NCI-H2196 (cell line): Measurements from ENCODE around the gene COMP.
A peak's percentile ranks its signal among the peaks of the same experiment; 100 is the strongest.
"Not testable (repeated sequence)": the region's sequence is repeated elsewhere in the genome, so short reads cannot be mapped to it uniquely, and the experiment has no call there.

Experiments used
- DNase-seq: peaks from one replicate; lab custom pipeline; 2025; ENCODE audit not compliant: unreplicated experiment; lab: John Stamatoyannopoulos, UW

COMP gene

DNA sequence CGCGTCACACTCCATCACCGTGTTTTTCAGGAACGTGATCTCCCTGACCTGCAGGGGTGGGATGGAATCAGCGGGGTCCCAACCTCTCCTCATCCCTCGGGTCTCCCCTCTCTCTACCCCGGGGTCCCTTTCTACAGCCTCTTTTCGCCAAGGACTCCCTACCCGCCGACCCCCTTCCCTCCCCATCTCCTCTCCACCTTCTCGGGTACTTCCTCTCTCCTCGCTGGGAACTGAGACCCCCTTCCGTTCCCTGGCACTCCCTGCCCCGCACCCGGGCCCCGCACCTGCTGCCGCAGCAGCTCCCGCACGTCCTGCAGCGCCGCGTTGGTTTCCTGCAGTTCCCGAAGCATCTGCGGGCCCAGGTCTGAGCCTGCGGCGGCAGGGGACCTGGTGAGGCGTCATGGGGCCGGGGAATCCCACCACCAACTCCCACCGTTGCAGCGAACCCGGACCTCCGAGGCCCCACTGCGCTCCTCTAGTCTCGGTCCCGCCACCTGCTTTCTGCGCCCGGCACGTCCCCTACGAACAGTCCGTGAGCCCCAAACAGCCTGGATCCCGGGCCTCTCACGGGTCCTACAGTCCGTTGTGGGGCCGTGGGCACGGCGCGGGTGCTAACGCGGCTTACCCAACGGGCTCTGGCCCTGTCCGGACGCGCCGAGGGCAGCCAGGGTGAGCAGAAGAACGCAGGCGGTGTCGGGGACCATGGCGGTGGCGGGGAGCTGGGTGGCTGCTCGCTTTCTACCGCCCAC is at the start of gene COMP:
COMP (minus strand) TSS at position 740 of the 749 bp plus-strand sequence; CDS start at position 704, 36 bp downstream.
- no peak for DNase-seq

DNA sequence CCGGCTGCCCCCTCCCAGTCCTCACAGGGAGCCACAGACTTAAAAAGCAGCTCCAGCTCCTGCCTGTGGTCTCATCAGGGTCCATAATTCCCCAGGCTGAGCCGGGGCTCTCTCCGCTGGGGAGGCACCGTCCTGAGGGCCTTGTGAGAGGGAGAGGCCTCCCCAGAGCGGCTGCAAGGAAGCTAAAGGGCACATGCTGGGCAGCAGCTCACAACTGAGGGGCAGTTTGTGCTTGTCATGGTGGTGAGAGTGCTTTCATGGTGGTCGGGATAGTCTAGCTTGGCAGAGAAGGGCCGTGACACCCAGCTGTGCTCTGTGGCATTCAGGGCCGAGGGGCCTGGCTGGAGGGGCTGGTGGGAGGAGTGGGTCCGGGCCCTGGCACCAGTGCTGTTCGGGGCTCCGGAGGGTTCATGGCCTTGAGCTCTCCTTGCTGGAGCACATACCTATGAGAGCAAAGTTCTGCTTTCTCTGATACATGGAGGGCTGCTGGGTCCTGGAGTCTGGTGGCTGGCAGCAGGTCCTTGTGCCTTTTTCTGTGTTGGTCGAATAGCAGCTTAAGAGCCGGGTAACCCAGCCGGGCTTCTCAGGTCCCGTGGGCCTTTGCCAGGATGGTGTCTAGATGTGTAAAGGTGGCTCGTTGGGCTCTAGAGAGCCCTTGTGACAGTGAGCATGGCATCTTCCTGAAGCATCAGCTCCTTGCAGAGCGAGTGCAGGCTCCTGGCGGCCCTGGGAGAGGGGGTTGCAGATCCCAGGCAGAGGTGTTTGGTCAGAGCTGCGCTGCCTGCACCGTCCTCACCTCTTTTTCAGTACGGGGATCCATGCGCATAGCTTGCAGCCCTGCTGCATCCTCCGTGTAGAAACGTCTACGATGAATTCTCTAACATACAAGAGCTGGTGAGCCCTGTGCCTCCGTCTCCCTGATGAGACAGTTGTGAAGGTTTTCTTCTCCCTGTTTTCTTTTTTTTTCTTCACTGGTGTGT is 49.5 kb upstream of the COMP start:
- DNase-seq = no peak

DNA sequence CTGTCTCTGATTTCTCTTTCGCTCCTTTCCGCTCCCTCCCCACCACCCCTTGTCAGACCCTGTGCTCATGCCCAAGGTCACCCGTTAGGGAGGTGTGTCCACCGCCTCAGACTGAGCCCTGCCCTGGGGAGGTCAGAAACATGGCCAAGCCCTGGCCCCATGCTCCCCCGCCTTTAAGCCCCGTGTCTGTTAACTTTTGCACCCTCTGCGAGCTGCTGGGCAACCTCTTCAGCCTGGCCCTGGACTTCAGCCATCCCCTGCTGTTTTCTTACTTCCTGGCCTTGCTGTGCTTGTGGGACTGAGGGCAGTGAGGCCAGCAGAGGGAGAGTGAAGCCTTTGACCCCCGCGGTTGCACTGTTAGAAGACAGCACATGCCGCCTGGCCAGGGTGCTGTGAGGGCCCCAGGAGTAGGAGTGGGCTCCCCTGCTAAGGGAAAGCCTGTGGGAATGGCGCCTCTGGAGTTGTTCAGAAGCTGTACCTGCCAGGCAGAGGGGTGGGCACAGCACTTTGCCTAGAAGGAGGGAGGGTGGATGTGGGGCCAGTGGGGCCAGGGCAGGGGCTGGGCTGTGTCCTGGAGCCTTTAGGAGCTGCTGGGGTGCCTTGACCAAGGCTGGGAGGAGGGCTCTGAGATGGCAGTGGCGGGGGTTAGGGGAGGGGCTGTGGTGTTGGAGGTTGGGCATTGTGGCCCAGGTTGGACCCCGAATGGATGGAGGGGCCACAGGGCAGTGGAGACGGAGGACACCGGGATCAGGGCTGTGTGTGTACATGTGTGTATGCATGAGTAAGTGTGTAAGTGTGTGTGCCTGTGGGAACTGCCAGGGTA is 48.6 kb upstream of the COMP start:
- DNase-seq = peak; percentile 12

DNA sequence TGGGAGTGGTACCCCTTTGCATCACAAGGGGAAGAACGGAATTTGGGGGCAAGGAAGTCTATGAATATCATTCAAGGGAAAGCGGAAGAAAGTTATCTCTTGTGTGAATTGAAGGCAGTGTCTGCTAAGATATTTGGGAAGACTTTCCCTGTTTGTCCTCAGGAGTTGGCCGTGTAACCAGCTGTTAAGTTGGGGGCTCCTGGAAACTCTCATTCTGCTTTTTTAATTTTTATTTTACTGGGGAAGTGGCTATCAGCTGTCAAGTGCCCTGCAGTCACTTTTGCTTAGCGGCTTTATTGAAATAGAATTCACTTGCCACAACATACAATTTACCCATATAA is 43.5 kb upstream of the COMP start:
- no peak for DNase-seq

DNA sequence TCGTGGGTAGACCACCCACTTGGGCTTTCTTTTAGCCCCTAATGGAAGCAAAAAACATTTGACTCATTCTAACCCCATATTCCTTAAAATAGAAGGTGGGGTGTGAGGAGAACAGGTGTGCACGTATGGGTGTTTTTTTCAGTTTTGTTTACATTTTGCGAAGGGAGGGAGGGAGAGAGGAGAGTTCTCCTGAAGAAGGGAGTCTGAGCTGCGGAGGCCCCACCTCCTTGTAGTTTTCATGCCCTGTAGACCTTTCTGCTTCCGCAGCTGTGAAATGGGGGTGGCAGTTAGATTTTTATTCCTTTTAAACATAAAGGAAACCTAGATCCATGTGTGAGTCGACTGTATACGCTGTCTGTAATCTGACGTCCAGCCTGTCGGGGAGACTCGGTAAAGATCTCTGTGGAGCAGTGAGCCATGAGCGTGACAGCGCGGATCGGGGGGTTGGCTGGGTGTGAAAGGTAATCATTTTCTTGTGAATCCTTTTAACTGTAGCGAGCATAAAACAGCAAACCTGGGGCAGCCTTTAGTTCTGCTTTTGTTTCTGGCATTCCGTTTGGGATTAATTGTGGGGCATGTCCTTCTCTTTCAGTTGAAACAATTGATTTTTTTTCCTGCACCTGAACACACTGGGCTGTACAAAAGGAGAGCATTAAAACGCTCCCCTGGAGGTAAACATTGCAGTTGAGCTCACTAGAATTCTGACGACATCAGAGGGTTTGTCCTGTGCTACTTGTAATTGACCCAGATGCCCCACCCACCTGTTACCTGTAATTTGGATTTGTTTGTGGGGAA is 42.9 kb upstream of the COMP start:
- DNase-seq = peak; percentile 20

DNA sequence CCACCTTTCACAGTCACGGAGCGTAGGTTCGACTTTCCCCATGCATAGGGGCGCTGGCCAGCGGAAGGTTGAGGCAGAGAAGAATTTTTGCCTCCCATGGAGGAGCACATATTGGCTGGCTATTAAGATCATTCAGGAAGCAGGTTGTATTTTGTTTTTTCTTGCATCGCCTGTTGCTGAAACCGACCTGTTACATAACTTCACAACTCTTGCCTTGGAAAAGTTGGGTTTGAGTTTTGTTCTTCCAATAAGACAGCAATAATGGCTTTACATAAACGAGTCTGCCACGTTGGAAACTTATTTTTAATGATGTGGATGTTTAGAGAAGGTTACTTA is 42.0 kb upstream of the COMP start:
- no peak for DNase-seq

DNA sequence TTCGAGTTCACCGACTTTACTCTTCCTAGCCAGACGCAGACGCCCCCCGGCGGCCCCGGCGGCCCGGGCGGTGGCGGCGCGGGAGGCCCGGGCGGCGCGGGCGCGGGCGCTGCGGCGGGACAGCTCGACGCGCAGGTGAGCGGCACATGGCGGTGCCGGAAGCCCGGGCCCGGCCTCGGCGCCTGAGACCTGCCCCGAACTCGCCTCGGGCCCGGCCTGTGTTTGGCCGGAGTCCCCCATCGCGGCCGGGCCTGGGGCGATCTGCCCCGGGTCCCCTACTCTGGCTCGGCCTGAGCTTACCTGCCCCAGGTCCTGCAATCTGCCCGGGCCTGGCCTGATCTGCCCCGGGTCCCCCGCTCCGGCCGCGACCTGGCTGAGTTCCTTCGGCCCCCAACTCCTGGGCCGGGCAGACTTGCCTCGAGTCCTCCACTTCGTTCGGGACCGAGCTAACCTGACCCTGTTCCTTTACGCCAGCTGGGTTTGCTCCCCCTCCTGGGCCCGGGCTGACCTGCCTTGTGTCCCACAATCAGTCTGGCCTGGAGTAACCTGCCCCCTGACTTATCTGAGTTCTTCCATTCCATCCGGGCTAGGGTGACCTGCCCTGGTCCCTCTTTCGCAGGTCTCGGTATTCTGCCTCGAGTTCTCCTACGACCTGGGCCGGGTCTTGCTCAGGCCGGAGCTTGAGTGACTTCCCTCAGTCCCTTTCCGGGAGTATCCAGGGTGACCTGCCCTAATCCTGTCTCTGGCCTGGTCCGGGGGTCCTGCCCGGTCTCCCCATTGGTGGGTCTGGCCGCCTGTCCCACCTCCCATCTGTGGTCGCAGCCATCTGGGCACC is 41.4 kb upstream of the COMP start:
- DNase-seq = no peak

DNA sequence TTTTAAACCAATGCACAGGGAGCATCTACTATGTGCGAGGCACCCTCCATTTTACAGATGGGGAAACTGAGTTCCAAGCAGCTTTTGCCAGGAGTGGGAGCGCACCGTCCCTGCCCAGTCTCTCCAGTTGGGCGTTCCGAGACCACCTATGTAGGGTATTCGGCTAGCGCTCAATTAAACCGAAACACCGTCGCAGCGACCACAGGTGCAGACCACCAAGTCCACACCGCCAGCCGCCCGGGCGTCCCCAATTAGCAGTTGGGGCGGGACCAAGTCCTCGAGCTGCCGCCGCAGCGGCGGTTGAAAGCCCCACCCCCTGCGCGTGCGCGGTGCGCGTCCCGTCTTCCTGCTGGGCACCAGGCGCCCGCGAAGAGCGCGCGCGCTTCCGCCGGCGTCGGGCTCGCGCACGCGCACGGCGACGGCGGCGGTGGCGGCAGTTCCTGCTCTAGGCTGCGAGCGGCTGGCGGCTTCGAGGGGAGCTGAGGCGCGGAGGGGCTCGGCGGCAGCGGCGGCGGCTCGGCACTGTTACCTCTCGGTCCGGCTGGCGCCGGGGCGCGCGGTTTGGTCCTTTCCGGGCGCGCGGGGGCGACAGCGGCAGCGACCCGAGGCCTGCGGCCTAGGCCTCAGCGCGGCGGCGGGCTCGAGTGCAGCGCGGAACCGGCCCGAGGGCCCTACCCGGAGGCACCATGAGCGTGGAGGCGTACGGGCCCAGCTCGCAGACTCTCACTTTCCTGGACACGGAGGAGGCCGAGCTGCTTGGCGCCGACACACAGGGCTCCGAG is 40.6 kb upstream of the COMP start, which contains the start of gene UPF1:
UPF1 (plus strand) TSS at position 436 of the 782 bp plus-strand sequence; CDS start at position 687, 251 bp downstream.
- peak; percentile 97 for DNase-seq

DNA sequence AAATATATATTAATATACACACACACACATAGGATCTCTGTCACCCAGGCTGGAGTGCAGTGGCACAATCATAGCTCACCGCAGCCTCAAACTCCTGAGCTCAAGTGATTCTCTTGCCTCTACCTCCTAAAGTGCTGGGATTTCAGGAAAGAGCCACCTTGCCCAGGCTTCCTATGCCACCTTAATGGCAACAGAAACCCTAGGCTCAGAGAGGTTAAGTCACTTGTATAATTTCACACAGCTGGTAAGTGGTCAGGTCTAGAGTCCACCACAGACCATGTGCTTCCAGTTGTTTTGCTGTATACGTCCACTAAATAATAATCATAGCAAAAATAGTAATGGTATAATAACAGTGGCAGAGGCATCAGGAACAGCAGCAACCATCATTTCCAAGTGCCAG is 39.4 kb upstream of the COMP start:
- no peak for DNase-seq

DNA sequence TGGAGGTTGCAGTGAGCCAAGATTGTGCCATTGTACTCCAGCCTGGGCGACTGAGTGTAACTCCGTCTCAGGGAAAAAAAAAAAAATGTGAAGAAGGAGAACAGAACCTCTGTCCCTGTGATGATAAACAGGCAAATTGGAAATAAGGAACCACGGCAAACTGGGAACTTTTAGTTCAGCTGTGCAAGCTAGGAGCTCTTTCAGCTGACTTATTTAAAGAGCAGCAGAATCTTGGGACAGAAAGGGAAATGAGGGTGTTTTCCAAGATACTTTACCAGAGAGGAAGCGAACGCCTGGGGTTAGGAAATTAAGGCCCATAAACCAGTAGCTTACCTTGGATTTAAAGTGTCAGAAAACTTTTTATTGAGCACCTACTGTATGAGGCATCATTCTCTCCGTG is 37.7 kb upstream of the COMP start:
- no peak for DNase-seq

DNA sequence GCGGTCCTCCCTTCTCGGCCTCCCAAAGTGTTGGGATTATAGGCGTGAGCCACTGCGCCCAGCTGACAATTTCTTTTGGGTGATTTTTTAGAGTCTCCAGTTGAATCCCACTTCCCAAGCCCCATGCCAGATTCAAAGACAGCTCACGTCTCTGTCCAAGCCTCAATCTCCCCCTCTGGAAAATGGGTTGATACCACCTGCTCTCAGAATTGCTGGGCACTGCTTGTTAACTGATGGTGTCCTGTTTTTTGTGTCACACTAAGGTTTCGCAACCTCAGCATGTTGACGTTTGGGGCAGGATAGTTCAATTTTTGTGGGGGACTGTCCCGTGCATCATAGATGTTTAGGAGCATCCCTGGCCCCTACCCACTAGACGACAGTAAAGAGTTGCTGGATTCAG is 26.5 kb upstream of the COMP start:
- no peak for DNase-seq

DNA sequence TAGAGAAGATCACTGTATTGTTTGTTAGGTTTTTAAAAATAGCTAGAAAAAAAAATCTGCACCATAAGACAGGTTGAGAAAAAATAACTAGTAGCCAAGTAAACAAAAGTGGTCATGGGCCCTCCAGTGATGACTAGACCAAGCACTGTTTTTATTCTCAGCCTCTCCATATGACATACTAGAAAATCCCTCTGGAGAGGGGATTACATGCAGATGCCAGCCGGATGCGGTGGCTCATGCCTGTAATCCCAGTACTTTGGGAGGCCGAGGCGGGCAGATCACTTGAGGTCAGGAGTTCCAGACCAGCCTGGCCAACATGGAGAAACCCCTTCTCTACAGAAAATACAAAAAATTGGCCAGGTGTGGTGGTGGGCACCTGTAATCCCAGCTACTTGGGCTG is 25.5 kb upstream of the COMP start:
- not testable (repeated sequence) for DNase-seq

DNA sequence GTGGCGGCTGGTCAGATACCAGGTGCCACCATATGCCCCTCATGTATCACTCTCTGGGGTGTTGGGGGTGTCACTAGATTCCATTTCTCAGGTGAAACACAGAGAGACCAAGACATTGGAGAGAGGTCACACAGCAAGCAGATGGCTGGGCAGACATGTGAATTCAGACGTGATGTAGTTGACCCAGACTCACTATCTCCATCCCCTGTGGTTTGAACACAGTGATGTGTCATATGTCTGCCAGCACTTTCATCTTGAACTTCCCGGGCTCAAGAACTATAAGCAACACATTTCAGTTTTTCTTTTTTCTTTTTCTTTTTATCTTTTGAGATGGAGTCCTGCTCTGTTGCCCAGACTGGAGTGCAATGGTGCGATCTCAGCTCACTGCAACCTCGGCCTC is 24.6 kb upstream of the COMP start:
- DNase-seq = no peak

DNA sequence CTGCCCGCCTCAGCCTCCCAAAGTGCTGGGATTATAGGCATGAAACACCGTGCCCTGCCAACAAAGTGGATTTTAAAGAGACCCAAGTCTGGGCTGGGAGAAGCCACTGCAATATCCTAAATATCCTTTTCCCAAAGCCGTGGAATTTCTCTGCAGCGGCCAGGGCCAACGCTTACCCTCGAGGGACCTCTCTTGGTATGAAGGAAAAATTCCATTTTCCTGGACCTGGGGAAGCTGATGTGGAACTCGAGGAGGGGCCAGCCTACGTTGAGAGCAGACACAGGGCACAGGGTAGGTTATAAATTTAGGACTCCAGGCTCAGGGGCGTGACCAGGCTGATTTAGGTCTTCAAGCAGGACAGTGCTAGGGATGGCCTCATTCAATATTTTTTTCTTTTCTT is 23.0 kb upstream of the COMP start:
- DNase-seq = no peak

DNA sequence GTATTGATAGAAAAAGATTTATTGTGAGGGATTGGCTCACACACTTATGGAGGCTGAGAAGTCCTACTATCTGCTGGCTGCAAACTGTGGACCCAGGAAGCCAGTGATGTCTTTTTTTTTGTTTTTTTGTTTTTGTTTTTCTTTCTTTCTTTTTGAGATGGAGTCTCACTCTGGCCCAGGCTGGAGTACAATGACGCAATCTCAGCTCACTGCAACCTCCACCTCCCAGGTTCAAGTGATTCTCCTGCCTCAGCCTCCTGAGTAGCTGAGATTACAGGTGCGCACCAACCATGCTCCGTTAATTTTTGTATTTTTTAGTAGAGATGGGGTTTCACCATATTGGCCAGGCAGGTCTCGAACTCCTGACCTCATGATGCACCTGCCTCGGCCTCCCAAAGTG is 20.5 kb upstream of the COMP start:
- not testable (repeated sequence) for DNase-seq

DNA sequence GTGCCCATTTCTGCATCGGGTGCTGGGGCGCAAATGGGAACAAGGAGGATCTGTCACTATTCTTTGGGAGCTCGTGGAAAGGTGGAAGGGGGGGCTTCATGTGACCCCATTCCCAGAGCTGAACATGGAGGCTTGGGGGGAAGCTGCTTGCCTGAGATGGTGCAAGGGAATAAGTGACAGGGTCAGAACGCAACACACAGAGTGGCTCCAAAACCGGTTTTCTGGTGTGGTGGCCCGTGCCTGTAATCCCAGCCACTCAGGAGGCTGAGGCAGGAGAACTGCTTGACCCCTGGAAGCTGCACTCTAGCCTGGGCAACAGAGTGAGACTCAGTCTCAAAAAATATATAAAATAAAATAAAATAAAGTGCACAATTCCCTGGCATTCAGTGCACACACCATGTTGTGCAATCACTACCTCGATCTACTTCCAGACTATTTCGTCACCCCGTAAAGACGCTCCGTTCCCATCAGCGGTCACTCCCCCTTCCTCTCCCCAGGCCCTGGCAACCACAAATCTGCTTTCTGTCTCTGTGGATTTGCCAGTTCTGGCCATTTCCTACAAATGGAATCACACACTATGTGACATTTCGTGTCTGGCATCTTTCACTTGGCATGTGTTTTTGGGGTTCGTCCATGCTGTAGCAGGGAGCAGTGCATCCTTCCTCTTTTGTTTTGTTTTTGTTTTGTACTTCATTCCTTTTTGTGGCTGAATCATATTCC is 18.2 kb upstream of the COMP start:
- DNase-seq = no peak

DNA sequence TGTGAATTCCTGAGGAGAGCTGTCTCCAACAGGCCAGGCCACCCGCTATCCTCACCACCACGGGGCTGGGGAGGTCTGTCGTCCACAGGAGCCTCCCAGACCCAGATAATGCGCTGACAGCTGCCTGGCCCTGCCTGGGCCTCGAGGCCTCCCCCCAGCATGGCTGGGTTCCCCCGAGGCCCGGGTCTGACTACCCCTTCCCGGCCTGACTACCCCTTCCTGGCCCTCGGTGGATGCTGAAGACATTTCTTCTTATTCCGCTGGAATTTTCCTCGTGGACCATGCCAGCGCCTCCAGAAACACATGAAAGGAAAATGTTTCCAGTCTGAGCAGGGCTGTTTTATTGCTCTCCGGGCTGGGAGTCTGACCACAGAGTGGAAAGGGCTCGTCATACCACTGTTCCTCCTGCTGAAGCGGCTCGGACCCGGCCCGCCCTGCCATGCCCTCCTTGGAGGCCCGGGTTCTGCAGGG is 16.8 kb upstream of the COMP start:
- DNase-seq = no peak

DNA sequence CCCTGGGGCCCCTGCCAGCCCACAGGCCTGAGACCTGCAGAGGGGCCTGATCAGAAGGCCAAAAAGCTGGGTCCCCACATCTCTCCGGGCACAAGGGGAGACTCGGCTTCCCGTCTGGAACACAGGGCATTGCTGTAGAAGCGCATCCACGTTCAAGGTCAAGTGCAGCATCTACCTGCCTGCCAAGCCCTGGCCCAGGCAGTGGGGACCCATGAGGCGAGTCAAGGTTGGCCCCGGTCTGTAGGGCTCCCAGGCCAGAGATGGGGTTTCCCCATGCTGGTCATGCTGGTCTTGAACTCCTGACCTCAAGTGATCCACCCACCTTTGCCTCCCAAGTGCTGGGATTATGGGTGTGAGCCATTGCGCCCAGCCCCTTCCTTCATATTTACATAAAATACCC is 13.5 kb upstream of the COMP start:
- DNase-seq = no peak
